Measurements from ENCODE around the gene DIMT1.

DNA sequence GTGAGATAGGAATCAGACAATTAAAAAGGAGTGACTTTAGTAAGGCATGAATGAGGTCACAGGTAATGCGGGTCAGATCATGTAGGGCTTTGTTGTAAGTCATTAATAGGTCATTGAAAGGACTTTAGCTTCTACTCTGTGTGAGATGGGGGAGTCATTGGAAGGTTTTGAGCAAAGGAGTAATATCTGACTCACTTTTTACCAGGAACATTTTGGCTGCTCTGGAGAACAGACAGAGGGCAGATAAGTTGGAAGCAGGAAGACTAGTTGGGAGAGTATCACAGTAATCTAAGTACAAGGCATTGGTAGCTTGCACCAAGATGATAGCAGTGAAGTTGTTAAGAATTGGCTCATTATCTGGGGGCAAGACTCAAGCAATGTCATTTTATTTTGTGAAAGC lies 60.3 kb downstream of the DIMT1 start:
- TF ChIP-seq, protein P1, sequence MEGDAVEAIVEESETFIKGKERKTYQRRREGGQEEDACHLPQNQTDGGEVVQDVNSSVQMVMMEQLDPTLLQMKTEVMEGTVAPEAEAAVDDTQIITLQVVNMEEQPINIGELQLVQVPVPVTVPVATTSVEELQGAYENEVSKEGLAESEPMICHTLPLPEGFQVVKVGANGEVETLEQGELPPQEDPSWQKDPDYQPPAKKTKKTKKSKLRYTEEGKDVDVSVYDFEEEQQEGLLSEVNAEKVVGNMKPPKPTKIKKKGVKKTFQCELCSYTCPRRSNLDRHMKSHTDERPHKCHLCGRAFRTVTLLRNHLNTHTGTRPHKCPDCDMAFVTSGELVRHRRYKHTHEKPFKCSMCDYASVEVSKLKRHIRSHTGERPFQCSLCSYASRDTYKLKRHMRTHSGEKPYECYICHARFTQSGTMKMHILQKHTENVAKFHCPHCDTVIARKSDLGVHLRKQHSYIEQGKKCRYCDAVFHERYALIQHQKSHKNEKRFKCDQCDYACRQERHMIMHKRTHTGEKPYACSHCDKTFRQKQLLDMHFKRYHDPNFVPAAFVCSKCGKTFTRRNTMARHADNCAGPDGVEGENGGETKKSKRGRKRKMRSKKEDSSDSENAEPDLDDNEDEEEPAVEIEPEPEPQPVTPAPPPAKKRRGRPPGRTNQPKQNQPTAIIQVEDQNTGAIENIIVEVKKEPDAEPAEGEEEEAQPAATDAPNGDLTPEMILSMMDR (conservative IDR thresholded peaks at IDR 0.05 in 1 of 2, IDR thresholded peaks at IDR 0.05 in 1 of 2; ENCODE audit: low read depth in 1 of 2, low read length in 2 of 2): no peak
- no peak for TF ChIP-seq EZH2 (IDR thresholded peaks at IDR 0.05; ENCODE audit: low read length, missing control alignments)

Measured in fibroblast of lung (primary cell).